A549 (cell line): ENCODE results near the gene GIMAP8. TPM values are rescaled to one million over a fixed set of nuclear protein-coding genes. Genes with fewer than 3 reads are reported as not detected.

ENCODE experiments used
- ATAC-seq, 2 experiments: fragments of 200-7000 bp in 1 of 2; fragments of >200 bp in 1 of 2; cut with Nextera tagmentation in 1 of 2; cut with Tn5 transposase in 1 of 2; 3 replicates each; pipeline versions ENCODE4 v1.8.0 to v1.9.1; 2018 to 2020; ENCODE audit warnings: mild to moderate bottlenecking in 1 of 2, moderate library complexity in 1 of 2
- CTCF ChIA-PET: fragments of 300-600 bp; sonication (Branson Sonifier 250); formaldehyde crosslinking; extraction: SDS; loops from one replicate; lab custom pipeline; 2021; ENCODE audit warnings: antibody characterized with exemption, inconsistent platforms; lab: Yijun Ruan, JAX
- POLR2A ChIA-PET: fragments of 350-600 bp; formaldehyde crosslinking; extraction: SDS; loops from one replicate; lab custom pipeline; 2021; ENCODE audit warnings: antibody characterized with exemption, inconsistent platforms; lab: Yijun Ruan, JAX
- DNase-seq, 2 experiments: peaks; one replicate each; pipeline versions ENCODE4 v3.0.0 to v3.0.0-alpha.2; 2011 to 2016; ENCODE audit warnings: low read depth in 1 of 2, low spot score in 1 of 2
- FAIRE-seq: peaks from 2 replicates; lab custom pipeline; 2011; peaks lifted over from hg19 to GRCh38; lab: Jason Lieb, UNC
- H3K27ac ChIP-seq, 2 experiments: fragments of >200 bp; sonication (Bioruptor Twin); formaldehyde crosslinking; 3 replicates each; pipeline ENCODE4 v1.5.1; 2016 to 2017
- H3K4me1 ChIP-seq: fragments of >200 bp; sonication (Bioruptor Twin); formaldehyde crosslinking; 3 replicates; pipeline ENCODE4 v1.6.1; 2016
- H3K4me2 ChIP-seq: fragments of >200 bp; sonication (Bioruptor Twin); formaldehyde crosslinking; 3 replicates; pipeline ENCODE4 v1.6.1; 2016
- H3K4me3 ChIP-seq: fragments of >200 bp; sonication (Bioruptor Twin); formaldehyde crosslinking; 3 replicates; pipeline ENCODE4 v1.5.1; 2016
- H3K9me3 ChIP-seq: fragments of >200 bp; sonication (Bioruptor Twin); formaldehyde crosslinking; 3 replicates; pipeline ENCODE4 v1.6.1; 2016
- CBX2 ChIP-seq: fragments of 200-600 bp; sonication (generic); IDR thresholded peaks from 2 replicates; pipeline ENCODE4 v1.6.1; 2016; ENCODE audit warnings: low read depth, mild to moderate bottlenecking, borderline replicate concordance
- CBX8 ChIP-seq: fragments of 200-600 bp; sonication (generic); IDR thresholded peaks from 2 replicates; pipeline ENCODE4 v1.6.1; 2016
- CHD2 ChIP-seq: fragments of 150-350 bp; IDR thresholded peaks from 2 replicates; pipeline ENCODE4 v1.6.1; 2014; ENCODE audit warnings: low read length; ENCODE audit not compliant: partially characterized antibody
- EHF ChIP-seq: fragments of 250-450 bp; sonication (Bioruptor Pico); IDR thresholded peaks from 2 replicates; pipeline ENCODE4 v1.5.0; 2020; ENCODE audit warnings: mild to moderate bottlenecking
- ESRRA ChIP-seq: fragments of 150-350 bp; IDR thresholded peaks from 2 replicates; pipeline ENCODE4 v1.6.1; 2014; ENCODE audit warnings: mild to moderate bottlenecking, low read length, borderline replicate concordance
- FOSB ChIP-seq: fragments of 250-450 bp; sonication (Bioruptor Pico); IDR thresholded peaks from 2 replicates; pipeline ENCODE4 v1.5.0; 2020; ENCODE audit warnings: mild to moderate bottlenecking, moderate library complexity
- FOXS1 ChIP-seq: fragments of 250-450 bp; sonication (Bioruptor Pico); IDR thresholded peaks from 2 replicates; pipeline ENCODE4 v1.5.0; 2020; ENCODE audit warnings: mild to moderate bottlenecking, moderate library complexity
- HOXA7 ChIP-seq: fragments of 250-450 bp; sonication (Bioruptor Pico); IDR thresholded peaks from 2 replicates; pipeline ENCODE4 v1.5.0; 2020; ENCODE audit warnings: mild to moderate bottlenecking, moderate library complexity
- HOXB13 ChIP-seq: fragments of 250-450 bp; sonication (Bioruptor Pico); IDR thresholded peaks from 2 replicates; pipeline ENCODE4 v1.5.0; 2020; ENCODE audit warnings: low read depth, mild to moderate bottlenecking, moderate library complexity
- HOXB5 ChIP-seq: fragments of 250-450 bp; sonication (Bioruptor Pico); IDR thresholded peaks from 2 replicates; pipeline ENCODE4 v1.5.0; 2020; ENCODE audit warnings: mild to moderate bottlenecking, moderate library complexity
- KDM1A ChIP-seq: fragments of 200-600 bp; sonication (generic); IDR thresholded peaks from 2 replicates; pipeline ENCODE4 v1.6.1; 2016; ENCODE audit warnings: low read depth, mild to moderate bottlenecking
- KDM5A ChIP-seq: fragments of 200-600 bp; sonication (generic); IDR thresholded peaks from 2 replicates; pipeline ENCODE4 v1.6.1; 2016; ENCODE audit warnings: antibody characterized with exemption, mild to moderate bottlenecking
- NFE2L2 ChIP-seq: fragments of 150-350 bp; conservative IDR thresholded peaks from 2 replicates; pipeline ENCODE4 v1.6.1; 2014; ENCODE audit warnings: low read length
- PHF8 ChIP-seq: fragments of 200-600 bp; sonication (generic); IDR thresholded peaks from 2 replicates; pipeline ENCODE4 v1.6.1; 2016; ENCODE audit warnings: low read depth, mild to moderate bottlenecking, antibody characterized with exemption, moderate library complexity, borderline replicate concordance
- POLR2AphosphoS2 ChIP-seq: conservative IDR thresholded peaks from 2 replicates; pipeline ENCODE4 v1.6.1; 2012; ENCODE audit warnings: low read length, improper control_type of control experiment, inconsistent platforms
- RARB ChIP-seq: fragments of 250-450 bp; sonication (Bioruptor Pico); IDR thresholded peaks from 2 replicates; pipeline ENCODE4 v1.8.0; 2021; ENCODE audit warnings: mild to moderate bottlenecking, moderate library complexity
- RCOR1 ChIP-seq: fragments of 150-350 bp; IDR thresholded peaks from 2 replicates; pipeline ENCODE4 v1.6.1; 2014; ENCODE audit warnings: antibody characterized with exemption, low read length, low read depth
- RNF2 ChIP-seq: fragments of 200-600 bp; sonication (generic); IDR thresholded peaks from 2 replicates; pipeline ENCODE4 v1.6.1; 2016; ENCODE audit warnings: low read depth, mild to moderate bottlenecking, antibody characterized with exemption, moderate library complexity, borderline replicate concordance
- TP53 ChIP-seq: fragments of 250-450 bp; sonication (Bioruptor Pico); IDR thresholded peaks from 2 replicates; pipeline ENCODE4 v1.5.0; 2021; ENCODE audit warnings: mild to moderate bottlenecking, moderate library complexity
- ZC3H11A ChIP-seq: fragments of 450-650 bp; IDR thresholded peaks from 2 replicates; pipeline ENCODE4 v1.6.1; 2014; ENCODE audit warnings: antibody characterized with exemption, mild to moderate bottlenecking
- ZNF302 ChIP-seq: fragments of 250-450 bp; sonication (Bioruptor Pico); IDR thresholded peaks from 2 replicates; pipeline ENCODE4 v1.9.0; 2021; ENCODE audit warnings: inconsistent platforms, mild to moderate bottlenecking, moderate library complexity
- WGBS: methylation state at CpG from one replicate; pipeline ENCODE4 v1.1.6; 2017; ENCODE audit errors: missing lambda C conversion rate; 5-methylcytosine and 5-hydroxymethylcytosine counted together
- polyA plus RNA-seq, 4 experiments: library from polyadenylated mRNA; depleted of rRNA in 3 of 4; stranded (reverse); fragments of >200 nt; fragmentation: RNase III in 1 of 4; extraction: RNeasy Plus Mini Kit Qiagen cat#74134 plus additional on column Dnase treatment in 1 of 4; gene quantifications; 2 replicates in 3 of 4; 3 replicates in 1 of 4; pipeline ENCODE4 v1.2.3, GENCODE V29; 2011 to 2017
- TF ChIP-seq, protein P1 (sequence below): fragments of 150-350 bp; IDR thresholded peaks from 2 replicates; pipeline ENCODE4 v1.6.1; 2014; ENCODE audit warnings: low read depth, mild to moderate bottlenecking, low read length
- TF ChIP-seq, protein P2 (sequence below): fragments of >200 bp; sonication (Bioruptor Twin); formaldehyde crosslinking; IDR thresholded peaks from 3 replicates; pipeline ENCODE4 v1.6.1; 2016
- TF ChIP-seq, protein P3 (sequence below): IDR thresholded peaks from 2 replicates; pipeline ENCODE4 v1.6.1; 2012

GIMAP8 gene
- polyA plus RNA-seq, 2 of the 4 experiments (the other 2 are of a cell fraction): not detected

DNA sequence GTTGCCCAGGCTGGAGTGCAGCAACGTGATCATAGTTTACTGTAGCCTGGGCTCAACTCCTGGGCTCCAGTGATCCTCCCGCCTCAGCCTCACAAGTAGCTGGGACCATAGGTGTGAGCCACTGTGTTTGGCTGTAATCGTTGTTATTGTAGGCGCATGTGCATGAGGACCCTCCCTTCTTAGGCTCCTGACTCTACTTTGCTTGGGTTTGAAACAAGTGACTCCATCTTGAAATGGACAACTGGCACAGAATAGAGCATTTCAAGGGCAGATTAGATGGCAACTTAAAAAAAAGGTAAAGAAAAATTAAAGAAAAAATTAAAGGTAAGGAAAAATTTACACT, 15.4 kb upstream of the GIMAP8 start:
- DNase-seq (no peak), FAIRE-seq (no peak)
- Histone ChIP-seq H3K4me3 (no peak overlapping the region), H3K9me3 (no peaks in the 10 kb centered on the region)
- POLR2A ChIA-PET: no interaction called here
- 59% methylated on average over 4 of the region's 4 CpGs for WGBS
- TF ChIP-seq, protein P1, sequence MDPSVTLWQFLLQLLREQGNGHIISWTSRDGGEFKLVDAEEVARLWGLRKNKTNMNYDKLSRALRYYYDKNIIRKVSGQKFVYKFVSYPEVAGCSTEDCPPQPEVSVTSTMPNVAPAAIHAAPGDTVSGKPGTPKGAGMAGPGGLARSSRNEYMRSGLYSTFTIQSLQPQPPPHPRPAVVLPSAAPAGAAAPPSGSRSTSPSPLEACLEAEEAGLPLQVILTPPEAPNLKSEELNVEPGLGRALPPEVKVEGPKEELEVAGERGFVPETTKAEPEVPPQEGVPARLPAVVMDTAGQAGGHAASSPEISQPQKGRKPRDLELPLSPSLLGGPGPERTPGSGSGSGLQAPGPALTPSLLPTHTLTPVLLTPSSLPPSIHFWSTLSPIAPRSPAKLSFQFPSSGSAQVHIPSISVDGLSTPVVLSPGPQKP: no peak
- no peak for TF ChIP-seq RARB
- TF ChIP-seq TP53 (CRISPR knock-in tag): no peak
- no peak for TF ChIP-seq FOXS1 (CRISPR knock-in tag)
- TF ChIP-seq KDM5A: no peak
- no peak for TF ChIP-seq ZC3H11A
- no peak for TF ChIP-seq POLR2AphosphoS2
- no peak for TF ChIP-seq ESRRA
- TF ChIP-seq CBX8: no peak
- no peak for TF ChIP-seq RNF2
- no peak for TF ChIP-seq EHF
- no peak for TF ChIP-seq CHD2
- no peak for TF ChIP-seq KDM1A
- TF ChIP-seq RCOR1: no peak
- TF ChIP-seq HOXB5: no peak
- no peak for TF ChIP-seq CBX2
- TF ChIP-seq, protein P2, sequence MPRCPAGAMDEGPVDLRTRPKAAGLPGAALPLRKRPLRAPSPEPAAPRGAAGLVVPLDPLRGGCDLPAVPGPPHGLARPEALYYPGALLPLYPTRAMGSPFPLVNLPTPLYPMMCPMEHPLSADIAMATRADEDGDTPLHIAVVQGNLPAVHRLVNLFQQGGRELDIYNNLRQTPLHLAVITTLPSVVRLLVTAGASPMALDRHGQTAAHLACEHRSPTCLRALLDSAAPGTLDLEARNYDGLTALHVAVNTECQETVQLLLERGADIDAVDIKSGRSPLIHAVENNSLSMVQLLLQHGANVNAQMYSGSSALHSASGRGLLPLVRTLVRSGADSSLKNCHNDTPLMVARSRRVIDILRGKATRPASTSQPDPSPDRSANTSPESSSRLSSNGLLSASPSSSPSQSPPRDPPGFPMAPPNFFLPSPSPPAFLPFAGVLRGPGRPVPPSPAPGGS: no peak
- TF ChIP-seq, all 56 proteins: peak for 0
- CTCF ChIA-PET: interaction anchor here (1.0 kb wide), 1 partner anchor 12 kb away, joined by 3 read pairs; no protein-coding TSS in a partner anchor
- H3K4me1 ChIP-seq: no peaks in the 10 kb centered on the region
- H3K27ac ChIP-seq: no peak overlapping the region
- no peak overlapping the region for H3K4me2 ChIP-seq
- no peak for ATAC-seq

DNA sequence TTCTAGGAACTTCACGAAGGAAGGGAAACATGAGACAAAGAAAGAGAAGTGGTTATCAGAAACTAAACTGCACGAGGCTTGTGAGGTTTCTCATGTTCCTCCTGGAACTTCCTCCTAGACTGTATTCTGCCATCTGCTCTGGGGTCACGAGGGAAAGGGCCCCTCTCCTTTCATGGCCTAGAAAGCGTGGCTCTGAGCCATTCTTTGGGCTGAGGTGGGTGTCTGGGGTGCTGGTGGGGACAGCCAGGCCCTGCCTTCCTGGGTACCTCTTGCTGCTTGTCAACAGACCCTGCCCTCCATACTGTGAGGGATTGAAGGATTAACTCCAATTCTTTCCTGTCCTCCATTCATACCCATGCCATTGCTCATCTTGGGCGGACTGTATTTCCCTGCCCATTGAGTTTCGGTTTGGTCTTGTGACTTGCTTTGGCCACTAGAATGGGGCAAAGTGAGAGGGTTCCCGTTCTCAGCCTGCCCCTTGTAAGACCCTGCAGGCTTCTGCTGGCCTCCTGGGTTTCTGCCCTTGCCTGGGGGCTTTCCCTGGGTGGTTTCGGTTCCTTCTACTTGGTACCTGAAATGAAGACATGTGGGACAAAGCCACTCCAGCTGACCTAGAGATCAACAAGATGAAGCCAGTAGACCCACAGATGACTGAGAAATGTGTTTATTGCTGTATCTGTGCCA, 14.9 kb upstream of the GIMAP8 start:
- H3K27ac ChIP-seq: no peak overlapping the region
- CTCF ChIA-PET: no interaction called here
- FAIRE-seq: no peak
- POLR2A ChIA-PET: no interaction called here
- H3K4me2 ChIP-seq: no peak overlapping the region
- WGBS: 42% methylated on average over 8 of the region's 8 CpGs
- no peak overlapping the region for H3K4me3 ChIP-seq
- TF ChIP-seq ZNF302 (no peak), KDM1A (no peak), EHF (no peak), KDM5A (no peak), HOXA7 (no peak), PHF8 (no peak), NFE2L2 (no peak), HOXB13 (CRISPR knock-in tag) (no peak), FOSB (no peak)
- TF ChIP-seq, protein P1: no peak
- TF ChIP-seq, protein P3, sequence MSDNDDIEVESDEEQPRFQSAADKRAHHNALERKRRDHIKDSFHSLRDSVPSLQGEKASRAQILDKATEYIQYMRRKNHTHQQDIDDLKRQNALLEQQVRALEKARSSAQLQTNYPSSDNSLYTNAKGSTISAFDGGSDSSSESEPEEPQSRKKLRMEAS: no peak
- TF ChIP-seq, protein P2: no peak
- TF ChIP-seq, all 56 proteins: peak for 0
- H3K4me1 ChIP-seq: no peaks in the 10 kb centered on the region
- ATAC-seq (no peak), DNase-seq (no peak)
- no peaks in the 10 kb centered on the region for H3K9me3 ChIP-seq
